HL-60 (cell line): ENCODE measurements around the gene ITPK1.

Source experiments
- DNase-seq, 2 experiments: peaks; one replicate each; pipeline ENCODE4 v3.0.0-alpha.2; 2010 to 2020; ENCODE audit warnings: low read depth in 1 of 2, low spot score in 1 of 2
- H3K27ac ChIP-seq: fragments of 250-450 bp; sonication (Bioruptor Pico); replicated peaks from 2 replicates; pipeline ENCODE4 v1.5.1; 2020; ENCODE audit warnings: mild to moderate bottlenecking, moderate library complexity
- H3K27me3 ChIP-seq: fragments of 250-450 bp; sonication (Bioruptor Pico); 2 replicates; pipeline ENCODE4 v1.5.1; 2021; ENCODE audit warnings: mild to moderate bottlenecking, moderate library complexity; ENCODE audit not compliant: insufficient read depth, poor library complexity, severe bottlenecking
- H3K4me3 ChIP-seq: replicated peaks from 2 replicates; pipeline ENCODE4 v1.5.1; 2011; ENCODE audit warnings: mild to moderate bottlenecking, control low read depth, low read length; ENCODE audit not compliant: insufficient read depth
- GABPA ChIP-seq: IDR thresholded peaks from 2 replicates; pipeline ENCODE4 v1.6.1; 2012; ENCODE audit warnings: low read depth
- POLR2AphosphoS5 ChIP-seq: IDR thresholded peaks from 2 replicates; pipeline ENCODE4 v1.6.1; 2012; ENCODE audit warnings: low read depth
- SPI1 ChIP-seq: IDR thresholded peaks from 2 replicates; pipeline ENCODE4 v1.6.1; 2012; ENCODE audit warnings: low read depth, mild to moderate bottlenecking, borderline replicate concordance
- TF ChIP-seq, protein P1 (sequence below): IDR thresholded peaks from 2 replicates; pipeline ENCODE4 v1.6.1; 2012; ENCODE audit warnings: low read depth; ENCODE audit not compliant: insufficient replicate concordance
- TF ChIP-seq, protein P2 (sequence below): IDR thresholded peaks from one replicate; pipeline ENCODE4 v1.5.1; 2011; ENCODE audit warnings: low read length, control low read depth, inconsistent platforms; ENCODE audit not compliant: insufficient read depth

ITPK1 gene

DNA sequence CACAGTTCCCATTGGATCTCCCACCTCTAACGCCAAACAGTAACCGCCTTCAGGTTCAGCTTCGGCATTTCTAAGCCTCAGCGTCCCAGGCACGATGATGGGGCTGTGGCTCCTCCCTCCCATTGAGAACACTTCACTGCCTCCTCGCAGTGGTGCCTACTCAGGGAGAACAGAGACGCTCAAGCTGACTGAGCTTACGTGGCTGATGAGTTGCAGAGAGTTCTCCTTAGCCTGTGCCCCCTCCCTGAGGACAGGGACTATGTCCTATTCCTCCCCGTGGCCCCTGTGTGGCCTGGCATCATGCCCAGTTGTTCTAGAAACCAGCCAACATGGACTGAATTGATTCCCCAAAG is 87.0 kb downstream of the ITPK1 start:
- no peak overlapping the region for H3K27ac ChIP-seq
- no peak for TF ChIP-seq SPI1
- TF ChIP-seq, protein P1, sequence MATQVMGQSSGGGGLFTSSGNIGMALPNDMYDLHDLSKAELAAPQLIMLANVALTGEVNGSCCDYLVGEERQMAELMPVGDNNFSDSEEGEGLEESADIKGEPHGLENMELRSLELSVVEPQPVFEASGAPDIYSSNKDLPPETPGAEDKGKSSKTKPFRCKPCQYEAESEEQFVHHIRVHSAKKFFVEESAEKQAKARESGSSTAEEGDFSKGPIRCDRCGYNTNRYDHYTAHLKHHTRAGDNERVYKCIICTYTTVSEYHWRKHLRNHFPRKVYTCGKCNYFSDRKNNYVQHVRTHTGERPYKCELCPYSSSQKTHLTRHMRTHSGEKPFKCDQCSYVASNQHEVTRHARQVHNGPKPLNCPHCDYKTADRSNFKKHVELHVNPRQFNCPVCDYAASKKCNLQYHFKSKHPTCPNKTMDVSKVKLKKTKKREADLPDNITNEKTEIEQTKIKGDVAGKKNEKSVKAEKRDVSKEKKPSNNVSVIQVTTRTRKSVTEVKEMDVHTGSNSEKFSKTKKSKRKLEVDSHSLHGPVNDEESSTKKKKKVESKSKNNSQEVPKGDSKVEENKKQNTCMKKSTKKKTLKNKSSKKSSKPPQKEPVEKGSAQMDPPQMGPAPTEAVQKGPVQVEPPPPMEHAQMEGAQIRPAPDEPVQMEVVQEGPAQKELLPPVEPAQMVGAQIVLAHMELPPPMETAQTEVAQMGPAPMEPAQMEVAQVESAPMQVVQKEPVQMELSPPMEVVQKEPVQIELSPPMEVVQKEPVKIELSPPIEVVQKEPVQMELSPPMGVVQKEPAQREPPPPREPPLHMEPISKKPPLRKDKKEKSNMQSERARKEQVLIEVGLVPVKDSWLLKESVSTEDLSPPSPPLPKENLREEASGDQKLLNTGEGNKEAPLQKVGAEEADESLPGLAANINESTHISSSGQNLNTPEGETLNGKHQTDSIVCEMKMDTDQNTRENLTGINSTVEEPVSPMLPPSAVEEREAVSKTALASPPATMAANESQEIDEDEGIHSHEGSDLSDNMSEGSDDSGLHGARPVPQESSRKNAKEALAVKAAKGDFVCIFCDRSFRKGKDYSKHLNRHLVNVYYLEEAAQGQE: no peak
- TF ChIP-seq, protein P2, sequence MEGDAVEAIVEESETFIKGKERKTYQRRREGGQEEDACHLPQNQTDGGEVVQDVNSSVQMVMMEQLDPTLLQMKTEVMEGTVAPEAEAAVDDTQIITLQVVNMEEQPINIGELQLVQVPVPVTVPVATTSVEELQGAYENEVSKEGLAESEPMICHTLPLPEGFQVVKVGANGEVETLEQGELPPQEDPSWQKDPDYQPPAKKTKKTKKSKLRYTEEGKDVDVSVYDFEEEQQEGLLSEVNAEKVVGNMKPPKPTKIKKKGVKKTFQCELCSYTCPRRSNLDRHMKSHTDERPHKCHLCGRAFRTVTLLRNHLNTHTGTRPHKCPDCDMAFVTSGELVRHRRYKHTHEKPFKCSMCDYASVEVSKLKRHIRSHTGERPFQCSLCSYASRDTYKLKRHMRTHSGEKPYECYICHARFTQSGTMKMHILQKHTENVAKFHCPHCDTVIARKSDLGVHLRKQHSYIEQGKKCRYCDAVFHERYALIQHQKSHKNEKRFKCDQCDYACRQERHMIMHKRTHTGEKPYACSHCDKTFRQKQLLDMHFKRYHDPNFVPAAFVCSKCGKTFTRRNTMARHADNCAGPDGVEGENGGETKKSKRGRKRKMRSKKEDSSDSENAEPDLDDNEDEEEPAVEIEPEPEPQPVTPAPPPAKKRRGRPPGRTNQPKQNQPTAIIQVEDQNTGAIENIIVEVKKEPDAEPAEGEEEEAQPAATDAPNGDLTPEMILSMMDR: no peak
- no peak for TF ChIP-seq GABPA
- TF ChIP-seq POLR2AphosphoS5: no peak
- DNase-seq: no peak
- H3K4me3 ChIP-seq: no peak overlapping the region
- no peaks in the 10 kb centered on the region for H3K27me3 ChIP-seq

DNA sequence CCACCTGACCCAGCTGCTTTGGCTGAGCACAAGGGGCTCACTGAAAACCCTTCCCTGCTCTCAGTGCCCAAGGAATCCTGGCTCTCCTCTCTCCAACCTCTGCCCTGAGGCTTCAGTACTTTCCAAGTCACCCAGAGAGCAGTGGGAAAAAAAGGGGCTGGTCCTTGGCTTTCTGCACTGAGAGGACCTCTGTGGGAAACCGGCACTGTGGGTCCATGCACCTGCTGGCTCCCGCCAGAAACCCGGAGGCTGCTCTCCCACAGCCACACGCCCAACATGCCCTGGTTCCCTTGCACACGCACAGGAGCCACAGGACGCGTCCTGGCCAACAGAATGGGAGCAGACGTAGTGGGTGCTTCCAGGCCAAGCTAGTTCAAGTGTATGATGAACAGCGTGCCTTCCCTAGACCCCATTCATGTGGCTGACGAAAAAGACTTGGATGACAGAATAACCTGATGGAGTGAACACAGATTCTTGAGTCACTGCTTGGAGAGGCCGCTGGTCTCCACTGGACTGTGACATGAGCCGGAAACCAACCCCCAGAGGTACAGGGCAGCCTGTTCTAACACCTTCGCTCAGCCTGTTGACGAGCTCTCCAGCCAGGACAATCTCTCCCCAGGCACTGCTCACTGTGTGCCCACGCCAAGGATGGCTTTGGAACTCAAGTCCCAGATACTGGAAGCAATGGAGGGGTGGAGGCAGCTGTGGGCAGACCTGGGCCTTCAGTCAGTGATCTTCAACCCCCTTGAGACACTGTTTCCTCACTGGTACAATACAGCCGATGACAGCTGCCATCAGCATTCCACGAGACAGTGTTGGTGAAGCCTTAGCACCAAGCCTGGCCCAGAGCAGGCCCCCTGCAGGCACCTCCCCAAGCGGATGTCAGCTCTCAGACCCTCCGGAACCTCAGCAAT is 87.7 kb downstream of the ITPK1 start:
- TF ChIP-seq POLR2AphosphoS5 (no peak), GABPA (no peak), SPI1 (no peak)
- TF ChIP-seq, protein P2: no peak
- TF ChIP-seq, protein P1: no peak
- DNase-seq: no peak
- Histone ChIP-seq H3K27ac (no peak overlapping the region), H3K27me3 (no peaks in the 10 kb centered on the region), H3K4me3 (no peak overlapping the region)

DNA sequence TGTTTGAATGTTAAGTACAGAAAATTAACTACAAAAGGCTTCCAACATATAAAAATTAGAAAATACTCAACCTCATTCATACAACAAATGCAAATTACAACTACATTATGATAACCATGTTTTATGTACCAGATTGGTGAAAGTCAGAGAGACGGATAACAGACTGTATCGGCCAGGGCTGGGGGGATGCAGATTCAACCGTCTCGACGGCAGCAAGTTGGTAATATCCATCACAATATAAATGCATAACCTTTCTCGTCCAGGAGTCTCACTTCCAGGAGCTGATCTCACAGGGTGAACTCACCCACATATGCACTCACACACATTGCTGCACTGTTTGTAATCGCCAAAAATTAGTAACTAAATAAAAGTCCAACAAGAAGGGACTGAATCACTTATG is 89.4 kb downstream of the ITPK1 start:
- DNase-seq: no peak
- H3K27me3 ChIP-seq: no peaks in the 10 kb centered on the region
- no peak overlapping the region for H3K27ac ChIP-seq
- TF ChIP-seq SPI1 (no peak), GABPA (no peak), POLR2AphosphoS5 (no peak)
- TF ChIP-seq, protein P1: no peak
- TF ChIP-seq, protein P2: no peak
- H3K4me3 ChIP-seq: no peak overlapping the region
